NB4 (cell line): Measurements from ENCODE around the gene NAV3.

Experiments
- DNase-seq: peaks from one replicate; pipeline ENCODE4 v3.0.0; 2010; ENCODE audit warnings: low read depth
- H3K4me3 ChIP-seq: one replicate; pipeline ENCODE4 v1.5.1; 2011; ENCODE audit warnings: mild to moderate bottlenecking, low read depth, low read length, moderate library complexity
- CTCF ChIP-seq: IDR thresholded peaks from one replicate; pipeline ENCODE4 v1.5.1; 2012; ENCODE audit warnings: low read depth, low read length
- MAX ChIP-seq: IDR thresholded peaks from 2 replicates; pipeline ENCODE4 v1.6.1; 2011; ENCODE audit warnings: low read depth, low read length
- MYC ChIP-seq: IDR thresholded peaks from 2 replicates; pipeline ENCODE4 v1.6.1; 2011; ENCODE audit warnings: low read depth, low read length
- POLR2A ChIP-seq: IDR thresholded peaks from 2 replicates; pipeline ENCODE4 v1.6.1; 2011; ENCODE audit warnings: mild to moderate bottlenecking; ENCODE audit not compliant: insufficient read length; ENCODE audit errors: extremely low read depth

Gene NAV3

GRCh38 chr12:77788231-77789168 lies 42.2 kb upstream of the NAV3 start:
- no peak for TF ChIP-seq MYC
- no peak for TF ChIP-seq POLR2A
- TF ChIP-seq MAX: no peak
- no peak for TF ChIP-seq CTCF
- DNase-seq: no peak
- no peak overlapping the region for H3K4me3 ChIP-seq

- no peak overlapping the region for H3K4me3 ChIP-seq
- TF ChIP-seq CTCF: no peak
- no peak for TF ChIP-seq MAX
- no peak for TF ChIP-seq POLR2A
- TF ChIP-seq MYC: no peak
- DNase-seq: no peak
Measured at GRCh38 chr12:77795699-77796098, 35.0 kb upstream of the NAV3 start.

GRCh38 chr12:77796775-77797174 lies 33.9 kb upstream of the NAV3 start:
- TF ChIP-seq CTCF (no peak), MYC (no peak), POLR2A (no peak), MAX (no peak)
- no peak for DNase-seq
- no peak overlapping the region for H3K4me3 ChIP-seq

- no peak overlapping the region for H3K4me3 ChIP-seq
Measured at GRCh38 chr12:77800501-77800900, 30.2 kb upstream of the NAV3 start.

GRCh38 chr12:77808534-77808933 lies 22.2 kb upstream of the NAV3 start:
- no peak overlapping the region for H3K4me3 ChIP-seq
- no peak for DNase-seq
- no peak for TF ChIP-seq MYC
- TF ChIP-seq MAX: no peak
- no peak for TF ChIP-seq POLR2A
- no peak for TF ChIP-seq CTCF

More at GRCh38 chr12:77800501-77800900, 30.2 kb upstream of the NAV3 start:
- DNase-seq: no peak
- TF ChIP-seq CTCF: no peak
- no peak for TF ChIP-seq MYC
- TF ChIP-seq MAX: no peak
- TF ChIP-seq POLR2A: no peak
